HG03354 (cell line): ENCODE data around the gene FXYD7.
"Not testable (repeated sequence)": the region's sequence is repeated elsewhere in the genome, so short reads cannot be mapped to it uniquely, and the experiment has no call there.

Experiments
- ATAC-seq: cut with Tn5 transposase; IDR thresholded peaks from one replicate; pipeline ENCODE4 v1.9.1; 2021; ENCODE audit warnings: mild to moderate bottlenecking; ENCODE audit not compliant: unreplicated experiment, poor library complexity, severe bottlenecking

FXYD7 gene

DNA sequence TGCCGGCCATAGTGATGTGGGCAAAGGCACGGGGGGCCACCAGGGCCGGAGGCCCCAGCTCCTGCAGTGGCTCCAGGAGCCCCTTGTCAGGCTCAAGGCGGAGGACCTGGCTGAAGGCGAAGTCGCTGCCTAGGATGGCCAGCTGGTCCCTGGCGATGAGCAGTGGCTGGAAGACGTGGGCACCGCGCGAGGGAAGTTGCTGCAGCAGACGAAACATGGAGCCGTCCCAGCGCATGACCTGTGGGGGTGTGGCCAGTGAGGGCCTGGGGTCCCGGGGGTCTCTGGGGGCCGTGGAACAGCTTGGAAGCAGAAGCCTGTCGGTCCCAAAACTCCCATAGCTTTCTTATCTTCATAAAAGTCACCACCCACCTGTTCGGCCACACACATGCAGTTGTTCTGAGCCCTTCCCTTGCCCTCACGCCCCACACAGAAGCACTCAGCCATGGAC is 17.8 kb upstream of the FXYD7 start:
- ATAC-seq, result no peak

DNA sequence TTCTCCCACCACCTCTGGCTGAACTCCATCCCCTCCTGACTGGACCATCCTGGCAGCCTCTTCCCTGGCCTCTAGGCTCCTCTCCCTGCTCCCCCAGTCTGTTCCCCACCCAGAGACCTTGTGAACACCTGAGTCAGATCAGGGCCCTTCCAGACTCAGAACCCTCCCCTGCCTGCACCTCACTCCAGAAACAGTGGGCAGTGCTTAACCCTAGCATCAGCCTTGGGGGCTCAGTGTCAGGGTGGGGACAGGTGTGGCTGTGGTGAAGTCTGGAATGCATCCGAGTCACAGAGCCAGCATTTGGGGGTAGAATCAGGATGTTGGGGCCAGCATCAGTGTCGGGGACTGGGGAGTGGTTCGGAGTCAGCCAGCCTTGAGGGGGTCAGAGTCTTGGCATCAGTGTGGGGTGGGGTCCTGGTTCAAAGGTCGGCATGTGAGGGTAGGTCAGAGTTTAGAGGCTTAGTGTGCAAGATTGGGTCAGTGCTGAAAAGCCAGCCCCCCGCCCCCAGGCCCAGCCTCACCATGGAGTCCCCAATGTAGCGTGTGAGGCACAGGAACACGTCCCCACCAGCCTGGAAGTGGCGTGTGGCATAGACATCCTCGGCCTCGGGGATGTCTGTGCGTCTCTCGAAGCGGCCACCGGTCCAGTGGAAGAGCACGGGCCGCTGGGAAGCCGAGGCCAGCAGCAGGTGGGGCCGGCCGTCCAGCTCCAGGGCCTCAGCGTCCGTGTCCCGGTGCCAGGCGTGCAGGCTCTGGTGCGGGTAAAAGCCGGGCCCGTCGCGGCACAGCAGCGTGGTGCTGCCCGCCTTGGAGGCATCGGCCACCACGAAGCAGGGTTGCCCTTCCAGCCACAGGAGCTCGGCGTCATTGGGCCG is 17.1 kb upstream of the FXYD7 start:
- ATAC-seq, result no peak

DNA sequence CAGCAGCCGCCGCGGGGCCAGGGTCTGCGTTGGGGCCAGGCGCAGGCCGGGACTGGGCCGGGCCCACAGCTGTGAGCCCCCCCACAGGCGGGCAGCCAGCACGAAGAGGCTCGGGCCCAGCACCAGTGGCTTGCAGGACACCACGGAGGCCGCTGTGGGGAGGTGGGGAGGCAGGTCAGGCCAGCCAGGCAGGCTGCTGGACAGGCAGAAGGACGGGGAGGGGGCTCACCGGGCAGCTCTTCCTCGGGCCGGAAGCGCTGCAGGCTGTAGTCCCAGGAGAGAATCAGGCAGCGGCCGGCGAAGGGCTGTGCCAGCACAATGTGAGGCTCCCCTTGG is 16.5 kb upstream of the FXYD7 start:
- ATAC-seq, result no peak

DNA sequence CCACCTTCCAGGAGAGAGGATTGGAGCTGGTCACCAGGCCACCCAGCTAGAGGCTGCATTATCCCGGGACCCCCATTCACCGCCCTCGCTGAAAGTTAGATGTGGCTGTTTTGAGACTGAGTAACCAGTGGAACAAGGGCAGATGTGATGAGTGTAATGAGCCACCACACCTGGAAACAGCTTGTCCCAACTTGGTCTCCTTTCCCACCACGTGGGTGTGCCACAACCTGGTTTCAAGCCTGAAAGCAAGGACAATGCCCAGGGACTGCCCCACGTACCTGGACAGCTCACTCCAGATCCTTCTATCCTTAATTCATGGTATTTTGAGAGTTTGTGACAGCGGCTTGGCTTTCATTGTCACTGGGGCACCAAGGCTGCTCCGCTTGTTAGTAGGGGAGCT is 15.2 kb upstream of the FXYD7 start:
- no peak for ATAC-seq

GRCh38 chr19:35128398-35129057 is 14.5 kb upstream of the FXYD7 start:
- ATAC-seq, result no peak

DNA sequence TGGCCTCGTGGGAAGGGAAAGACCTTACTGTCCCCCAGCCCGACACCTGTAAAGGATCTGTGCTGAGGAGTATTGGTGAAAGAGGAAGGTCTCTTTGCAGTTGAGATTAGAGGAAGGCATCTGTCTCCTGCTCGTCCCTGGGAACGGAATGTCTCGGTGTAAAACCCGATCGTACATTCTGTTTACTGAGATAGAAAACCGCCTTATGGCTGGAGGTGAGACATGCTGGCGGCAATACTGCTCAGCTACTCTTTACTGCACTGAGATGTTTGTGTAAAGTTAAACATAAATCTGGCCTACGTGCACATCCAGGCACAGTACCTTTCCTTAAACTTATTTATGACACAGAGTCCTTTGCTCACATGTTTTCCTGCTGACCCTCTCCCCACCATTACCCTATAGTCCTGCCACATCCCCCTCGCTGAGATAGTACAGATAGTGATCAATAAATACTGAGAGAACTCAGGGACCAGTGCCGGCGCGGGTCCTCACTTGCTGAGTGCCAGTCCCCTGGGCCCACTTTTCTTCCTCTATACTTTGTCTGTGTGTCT is 13.3 kb upstream of the FXYD7 start:
- ATAC-seq, result not testable (repeated sequence)

- no peak for ATAC-seq
Measured at GRCh38 chr19:35130761-35131720, 12.0 kb upstream of the FXYD7 start.

GRCh38 chr19:35132254-35132653 is 10.8 kb upstream of the FXYD7 start:
- ATAC-seq, result no peak

DNA sequence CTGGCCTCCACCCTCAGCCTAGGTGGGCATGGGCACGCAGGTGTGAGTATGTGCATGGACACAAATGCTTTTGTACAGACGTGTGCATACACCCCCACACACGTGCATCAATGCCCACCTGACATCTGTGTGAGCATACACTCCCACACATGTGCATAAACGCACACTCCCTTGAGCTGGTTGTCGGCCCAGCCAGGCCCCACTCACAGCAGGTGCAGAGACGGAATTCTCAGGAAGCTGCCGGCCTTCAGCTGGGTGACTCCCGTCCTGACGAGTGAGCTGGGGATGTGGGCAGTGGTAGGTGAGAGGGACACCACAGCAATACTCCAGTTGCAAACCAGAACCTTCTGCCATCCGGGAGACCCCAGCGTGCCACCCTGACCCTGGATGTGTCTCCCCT is 9.2 kb upstream of the FXYD7 start:
- no peak for ATAC-seq

DNA sequence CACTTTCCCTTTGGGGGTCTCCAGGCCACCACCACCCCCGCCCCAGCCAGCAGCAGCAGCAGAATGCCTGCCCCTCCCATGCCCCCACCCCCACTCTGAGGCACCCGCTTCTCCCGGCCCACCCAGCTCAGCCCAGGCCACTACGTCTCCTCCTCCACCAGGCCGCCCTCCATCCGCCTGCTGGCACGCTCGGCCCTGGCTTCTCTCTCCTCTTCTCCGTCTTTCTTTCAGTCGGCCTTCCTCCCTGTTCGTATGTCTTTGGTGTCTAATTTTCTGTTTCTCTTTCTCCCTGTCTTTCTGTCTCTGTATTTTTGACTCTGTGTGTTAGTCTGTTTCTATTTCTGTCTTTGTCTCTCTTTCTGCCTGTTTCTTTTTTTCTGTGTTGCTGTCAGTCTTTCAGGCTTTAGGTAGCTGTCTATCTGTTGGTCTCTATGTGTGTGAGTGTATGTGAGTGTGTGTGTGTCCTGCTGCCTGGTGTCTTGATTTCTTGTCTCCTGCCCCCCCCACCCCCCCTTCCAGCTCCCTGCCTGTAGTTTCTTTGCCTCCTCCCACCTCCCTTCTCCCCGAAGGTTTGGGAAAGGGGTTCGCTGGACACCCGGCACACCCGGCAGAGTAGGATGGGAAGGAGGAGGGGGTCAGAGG is 8.3 kb upstream of the FXYD7 start, which contains the start of gene LGI4:
LGI4 (minus strand) TSS at position 459 of the 642 bp plus-strand sequence; CDS start at position 80, 379 bp downstream.
- no peak for ATAC-seq

DNA sequence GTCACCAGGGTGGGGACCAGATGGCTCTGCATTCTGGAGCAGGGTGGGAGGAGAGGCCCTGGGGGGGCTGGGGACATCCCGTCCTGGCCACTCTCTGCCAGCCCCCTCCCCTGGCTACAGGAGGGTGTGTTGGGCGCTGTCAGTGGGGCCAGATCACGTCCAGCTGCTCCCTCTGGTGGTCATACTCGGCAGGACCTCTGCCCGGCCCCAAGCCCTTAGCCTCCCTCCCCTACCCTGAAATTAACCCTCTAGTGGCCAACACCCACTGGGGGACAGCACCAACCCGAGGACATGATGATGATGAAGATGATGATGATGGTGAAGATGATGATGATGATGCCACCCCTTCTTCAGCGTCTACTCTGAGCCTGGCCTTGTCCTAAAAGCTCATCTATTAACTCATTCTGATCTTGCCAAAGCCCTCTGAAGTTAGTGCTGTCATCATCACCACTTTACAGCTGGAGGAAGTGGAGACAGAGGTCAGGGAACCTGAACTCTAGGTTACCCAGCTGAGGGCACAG is 7.6 kb upstream of the FXYD7 start:
- ATAC-seq, result peak; percentile 58

GRCh38 chr19:35136231-35136630 is 6.8 kb upstream of the FXYD7 start:
- no peak for ATAC-seq

DNA sequence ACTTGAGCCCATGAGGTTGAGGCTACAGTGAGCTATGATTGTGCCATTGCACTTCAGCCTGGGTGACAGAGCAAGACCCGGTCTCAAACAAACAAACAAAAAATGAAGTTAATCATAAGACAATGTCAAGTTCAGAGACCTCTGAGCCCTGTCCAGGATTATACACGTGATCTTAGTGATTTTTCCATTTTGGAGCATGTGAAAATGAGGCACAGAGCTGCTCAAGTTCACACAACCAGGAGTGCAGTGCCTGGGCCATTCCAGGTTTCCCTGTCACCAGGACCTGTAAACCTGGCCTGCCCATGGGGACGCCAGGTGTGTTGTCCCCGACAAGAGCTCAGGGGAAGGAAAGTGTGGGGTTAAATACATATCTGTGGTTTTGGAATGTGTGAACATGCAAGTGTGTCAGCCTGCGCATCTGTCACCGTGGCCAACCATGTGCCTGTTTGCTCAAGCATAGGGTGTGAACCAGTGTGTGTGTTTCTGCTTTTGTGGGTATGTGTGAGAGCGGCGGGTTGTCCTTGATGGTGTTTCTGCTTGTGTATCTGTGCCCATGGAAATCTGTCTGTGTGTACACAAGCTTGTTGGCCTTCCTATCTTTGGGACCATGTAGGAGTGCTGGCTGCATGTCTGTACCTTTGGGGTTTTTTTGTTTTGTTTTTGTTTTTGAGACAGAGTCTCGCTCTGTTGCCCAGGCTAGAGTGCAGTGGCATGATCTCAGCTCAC is 5.9 kb upstream of the FXYD7 start:
- ATAC-seq, result no peak

GRCh38 chr19:35138305-35138892 is 4.7 kb upstream of the FXYD7 start, which contains the start of gene FXYD1:
Gene FXYD1 (plus strand): TSS chr19:35138824. CDS start chr19:35140080, 1,256 bp downstream.
- ATAC-seq, result no peak

DNA sequence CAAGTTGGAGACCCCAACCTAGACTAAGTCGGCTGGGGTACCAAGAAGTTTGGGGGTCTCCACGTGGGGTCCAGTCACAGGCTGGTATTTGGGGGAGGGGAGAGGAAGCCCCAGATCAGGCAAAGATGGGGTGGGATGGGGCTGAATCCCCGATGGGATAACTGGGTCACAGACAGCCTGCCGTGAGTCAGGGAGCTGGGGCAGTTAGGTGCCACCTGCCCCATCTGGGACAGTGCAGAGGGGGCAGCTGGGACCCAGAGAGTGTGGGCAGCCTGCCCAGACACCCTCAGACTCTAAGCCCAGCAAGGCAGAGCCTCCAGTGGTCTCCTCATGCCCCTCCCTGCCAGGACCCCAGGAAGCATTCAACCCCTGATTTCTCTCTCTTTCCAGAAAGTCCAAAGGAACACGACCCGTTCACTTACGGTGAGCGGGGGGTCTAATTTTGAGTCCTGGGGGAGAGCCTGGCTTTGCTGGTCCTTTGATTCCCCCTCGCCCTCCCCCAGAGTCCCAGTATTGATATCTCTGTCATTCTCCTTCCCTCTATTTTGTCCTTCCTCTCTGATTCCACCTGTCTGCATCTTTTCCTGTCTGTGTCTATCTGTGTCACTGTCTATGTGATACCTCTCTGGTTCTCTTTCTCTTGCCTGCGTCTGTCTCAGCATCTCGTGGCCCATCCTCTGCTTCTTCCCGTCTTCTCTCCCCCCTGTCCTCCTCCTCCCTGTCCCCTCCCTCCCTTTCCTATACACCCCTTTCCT is 2.7 kb upstream of the FXYD7 start:
- no peak for ATAC-seq

- peak; percentile 71 for ATAC-seq
Measured at GRCh38 chr19:35140962-35141836, 1.9 kb upstream of the FXYD7 start.
